ENCODE measurements around the gene E2F4.
A peak's percentile ranks its signal among the peaks of the same experiment; 100 is the strongest.

E2F4 gene

GRCh38 chr16:67202956-67203493 is 11.1 kb downstream of the E2F4 start:
- H3K79me1 ChIP-seq (ENCODE audit: low read length) = peaks cover 15% of the 10 kb centered on the region
- peaks cover 4% of the 10 kb centered on the region for H3K9me3 ChIP-seq (ENCODE audit: insufficient read depth, low read depth, low read length)
- no peak overlapping the region for H2BK12ac ChIP-seq (ENCODE audit: low read length)
- H2BK120ac ChIP-seq (ENCODE audit: insufficient read depth, low read length, poor library complexity) = no peak overlapping the region
- no peak overlapping the region for H3K4me2 ChIP-seq (ENCODE audit: low read length)
- H3K27me3 ChIP-seq (ENCODE audit: insufficient read depth, low read length) = no peaks in the 10 kb centered on the region
- no peak overlapping the region for H4K8ac ChIP-seq (ENCODE audit: low read depth, low read length)
- no peaks in the 10 kb centered on the region for H3K79me2 ChIP-seq (ENCODE audit: control insufficient read depth, insufficient read depth, low read length, poor library complexity)
- no CpG with 5 or more reads among the region's 23 CpGs for WGBS (ENCODE audit: extremely low coverage, insufficient coverage, insufficient read length)
- H2AFZ ChIP-seq (ENCODE audit: insufficient read depth, low read length, poor library complexity) = no peak overlapping the region
- H4K91ac ChIP-seq (ENCODE audit: low read depth, low read length) = no peak overlapping the region
- peaks cover 36 to 42% of the 10 kb centered on the region in 2 experiments for H3K36me3 ChIP-seq (ENCODE audit: control insufficient read depth in 1 of 2, insufficient read depth in 2 of 2, low read length in 2 of 2)
- no peak overlapping the region for H3K18ac ChIP-seq (ENCODE audit: low read length)
- no peak for DNase-seq
- H3K4me1 ChIP-seq (ENCODE audit: control insufficient read depth in 1 of 2, insufficient read depth in 2 of 2, low read length in 2 of 2) = peaks cover 26 to 33% of the 10 kb centered on the region in 2 experiments
- no peak overlapping the region for H3K14ac ChIP-seq (ENCODE audit: low read length)
- no peak overlapping the region for H4K12ac ChIP-seq (ENCODE audit: low read depth, low read length)
- H3K9ac ChIP-seq (ENCODE audit: low read length) = no peak overlapping the region
- H3K4ac ChIP-seq (ENCODE audit: low read depth, low read length) = no peak overlapping the region
- no peak overlapping the region for H3K23ac ChIP-seq (ENCODE audit: low read length)
- no peak overlapping the region for H3K4me3 ChIP-seq (ENCODE audit: low read depth, low read length)
- H2AK5ac ChIP-seq (ENCODE audit: low read length) = no peak overlapping the region
- no peak overlapping the region for H2BK5ac ChIP-seq (ENCODE audit: low read depth, low read length, poor library complexity)
- no peak overlapping the region for H3K27ac ChIP-seq (ENCODE audit: low read depth, low read length)

- H2AFZ ChIP-seq (ENCODE audit: insufficient read depth, low read length, poor library complexity) = no peak overlapping the region
- H2BK120ac ChIP-seq (ENCODE audit: insufficient read depth, low read length, poor library complexity) = no peak overlapping the region
- no peaks in the 10 kb centered on the region for H3K79me2 ChIP-seq (ENCODE audit: control insufficient read depth, insufficient read depth, low read length, poor library complexity)
- no peak overlapping the region for H2BK12ac ChIP-seq (ENCODE audit: low read length)
- no peak overlapping the region for H3K23ac ChIP-seq (ENCODE audit: low read length)
- no peak overlapping the region for H3K9ac ChIP-seq (ENCODE audit: low read length)
- H4K12ac ChIP-seq (ENCODE audit: low read depth, low read length) = no peak overlapping the region
- H3K36me3 ChIP-seq (ENCODE audit: control insufficient read depth in 1 of 2, insufficient read depth in 2 of 2, low read length in 2 of 2) = peaks cover 31 to 36% of the 10 kb centered on the region in 2 experiments
- peaks cover 11% of the 10 kb centered on the region for H3K79me1 ChIP-seq (ENCODE audit: low read length)
- WGBS (ENCODE audit: extremely low coverage, insufficient coverage, insufficient read length) = no CpG with 5 or more reads among the region's 4 CpGs
- H3K4me3 ChIP-seq (ENCODE audit: low read depth, low read length) = no peak overlapping the region
- H3K4me1 ChIP-seq (ENCODE audit: control insufficient read depth in 1 of 2, insufficient read depth in 2 of 2, low read length in 2 of 2) = peaks cover 29 to 31% of the 10 kb centered on the region in 2 experiments
- no peak overlapping the region for H3K4me2 ChIP-seq (ENCODE audit: low read length)
- no peak overlapping the region for H2AK5ac ChIP-seq (ENCODE audit: low read length)
- H3K4ac ChIP-seq (ENCODE audit: low read depth, low read length) = no peak overlapping the region
- no peak overlapping the region for H3K27ac ChIP-seq (ENCODE audit: low read depth, low read length)
- no peak for DNase-seq
- no peak overlapping the region for H2BK5ac ChIP-seq (ENCODE audit: low read depth, low read length, poor library complexity)
- H4K91ac ChIP-seq (ENCODE audit: low read depth, low read length) = no peak overlapping the region
- H4K8ac ChIP-seq (ENCODE audit: low read depth, low read length) = no peak overlapping the region
- H3K14ac ChIP-seq (ENCODE audit: low read length) = no peak overlapping the region
- H3K9me3 ChIP-seq (ENCODE audit: insufficient read depth, low read depth, low read length) = peaks cover 4% of the 10 kb centered on the region
- H3K18ac ChIP-seq (ENCODE audit: low read length) = no peak overlapping the region
- H3K27me3 ChIP-seq (ENCODE audit: insufficient read depth, low read length) = no peaks in the 10 kb centered on the region
Measured at GRCh38 chr16:67204076-67204475, 12.1 kb downstream of the E2F4 start.

GRCh38 chr16:67206129-67206837 is 14.3 kb downstream of the E2F4 start:
- Histone ChIP-seq H3K9ac (ENCODE audit: low read length) (no peak overlapping the region), H3K27ac (ENCODE audit: low read depth, low read length) (no peak overlapping the region), H3K4me2 (ENCODE audit: low read length) (no peak overlapping the region), H3K4me3 (ENCODE audit: low read depth, low read length) (no peak overlapping the region), H3K27me3 (ENCODE audit: insufficient read depth, low read length) (no peaks in the 10 kb centered on the region), H2BK5ac (ENCODE audit: low read depth, low read length, poor library complexity) (no peak overlapping the region), H3K79me2 (ENCODE audit: control insufficient read depth, insufficient read depth, low read length, poor library complexity) (no peaks in the 10 kb centered on the region), H2BK120ac (ENCODE audit: insufficient read depth, low read length, poor library complexity) (peak overlapping the region; percentile 13), H4K91ac (ENCODE audit: low read depth, low read length) (no peak overlapping the region), H3K9me3 (ENCODE audit: insufficient read depth, low read depth, low read length) (peaks cover 5% of the 10 kb centered on the region), H4K8ac (ENCODE audit: low read depth, low read length) (no peak overlapping the region), H3K14ac (ENCODE audit: low read length) (peak overlapping the region; percentile 9), H2AK5ac (ENCODE audit: low read length) (no peak overlapping the region), H3K4ac (ENCODE audit: low read depth, low read length) (no peak overlapping the region), H3K36me3 (ENCODE audit: control insufficient read depth in 1 of 2, insufficient read depth in 2 of 2, low read length in 2 of 2) (peaks cover 28 to 29% of the 10 kb centered on the region in 2 experiments), H3K79me1 (ENCODE audit: low read length) (peaks cover 9% of the 10 kb centered on the region), H3K4me1 (ENCODE audit: control insufficient read depth in 1 of 2, insufficient read depth in 2 of 2, low read length in 2 of 2) (peaks cover 22 to 26% of the 10 kb centered on the region in 2 experiments), H2BK12ac (ENCODE audit: low read length) (no peak overlapping the region), H3K18ac (ENCODE audit: low read length) (peak overlapping the region; percentile 30), H4K12ac (ENCODE audit: low read depth, low read length) (no peak overlapping the region), H2AFZ (ENCODE audit: insufficient read depth, low read length, poor library complexity) (no peak overlapping the region), H3K23ac (ENCODE audit: low read length) (no peak overlapping the region)
- WGBS (ENCODE audit: extremely low coverage, insufficient coverage, insufficient read length) = no CpG with 5 or more reads among the region's 8 CpGs
- no peak for DNase-seq

GRCh38 chr16:67206838-67207248 is 14.9 kb downstream of the E2F4 start:
- no CpG with 5 or more reads among the region's 3 CpGs for WGBS (ENCODE audit: extremely low coverage, insufficient coverage, insufficient read length)
- Histone ChIP-seq H3K9ac (ENCODE audit: low read length) (no peak overlapping the region), H3K27ac (ENCODE audit: low read depth, low read length) (no peak overlapping the region)

More at GRCh38 chr16:67206838-67207248, 14.9 kb downstream of the E2F4 start:
- Histone ChIP-seq H2BK12ac (ENCODE audit: low read length) (no peak overlapping the region), H2AFZ (ENCODE audit: insufficient read depth, low read length, poor library complexity) (no peak overlapping the region), H4K8ac (ENCODE audit: low read depth, low read length) (no peak overlapping the region), H3K14ac (ENCODE audit: low read length) (no peak overlapping the region), H3K4me2 (ENCODE audit: low read length) (no peak overlapping the region), H3K9me3 (ENCODE audit: insufficient read depth, low read depth, low read length) (peaks cover 5% of the 10 kb centered on the region), H3K27me3 (ENCODE audit: insufficient read depth, low read length) (no peaks in the 10 kb centered on the region), H4K91ac (ENCODE audit: low read depth, low read length) (peak overlapping the region; percentile 33), H3K18ac (ENCODE audit: low read length) (no peak overlapping the region), H4K12ac (ENCODE audit: low read depth, low read length) (no peak overlapping the region), H2AK5ac (ENCODE audit: low read length) (no peak overlapping the region), H2BK120ac (ENCODE audit: insufficient read depth, low read length, poor library complexity) (peak overlapping the region; percentile 23), H3K36me3 (ENCODE audit: control insufficient read depth in 1 of 2, insufficient read depth in 2 of 2, low read length in 2 of 2) (peaks cover 23 to 24% of the 10 kb centered on the region in 2 experiments), H3K79me1 (ENCODE audit: low read length) (peaks cover 9% of the 10 kb centered on the region), H3K4ac (ENCODE audit: low read depth, low read length) (no peak overlapping the region), H3K4me3 (ENCODE audit: low read depth, low read length) (no peak overlapping the region), H3K79me2 (ENCODE audit: control insufficient read depth, insufficient read depth, low read length, poor library complexity) (no peaks in the 10 kb centered on the region), H3K23ac (ENCODE audit: low read length) (no peak overlapping the region), H2BK5ac (ENCODE audit: low read depth, low read length, poor library complexity) (no peak overlapping the region), H3K4me1 (ENCODE audit: control insufficient read depth in 1 of 2, insufficient read depth in 2 of 2, low read length in 2 of 2) (peaks cover 22 to 26% of the 10 kb centered on the region in 2 experiments)
- DNase-seq = peak; percentile 99 to 100
